AG10803 (cell line): ENCODE data around the gene OPA3.

Experiments
- DNase-seq: peaks from one replicate; pipeline ENCODE4 v3.0.0; 2010; ENCODE audit warnings: low read depth
- H3K4me3 ChIP-seq: 2 replicates; pipeline ENCODE4 v1.5.1; 2011; ENCODE audit warnings: mild to moderate bottlenecking, low read length, control low read depth
- TF ChIP-seq, protein P1 (sequence below): conservative IDR thresholded peaks from 2 replicates; pipeline ENCODE4 v1.5.1; 2011; ENCODE audit warnings: mild to moderate bottlenecking, low read length, control low read depth, inconsistent platforms

Gene OPA3

DNA sequence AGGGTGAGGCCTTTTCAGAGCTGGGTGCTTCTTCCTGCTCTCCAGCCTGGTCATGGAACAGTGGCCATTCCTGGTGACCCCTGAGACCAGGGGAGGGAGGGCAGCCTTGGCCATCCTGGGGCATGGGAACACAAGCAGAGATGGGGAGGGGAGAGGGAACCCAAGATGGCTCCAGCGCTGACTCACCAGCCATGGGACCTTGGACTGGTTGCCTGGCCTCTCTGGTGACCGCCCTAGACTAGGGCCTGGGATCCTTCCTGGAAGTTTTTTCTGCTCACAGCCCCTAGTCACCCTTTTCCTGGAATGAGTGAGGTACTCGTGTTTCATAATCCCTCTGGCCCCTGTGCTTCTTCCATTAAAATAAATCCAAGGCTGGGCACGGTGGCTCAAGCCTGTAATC, 3.3 kb upstream of the OPA3 start:
- no peak overlapping the region for H3K4me3 ChIP-seq
- TF ChIP-seq, protein P1, sequence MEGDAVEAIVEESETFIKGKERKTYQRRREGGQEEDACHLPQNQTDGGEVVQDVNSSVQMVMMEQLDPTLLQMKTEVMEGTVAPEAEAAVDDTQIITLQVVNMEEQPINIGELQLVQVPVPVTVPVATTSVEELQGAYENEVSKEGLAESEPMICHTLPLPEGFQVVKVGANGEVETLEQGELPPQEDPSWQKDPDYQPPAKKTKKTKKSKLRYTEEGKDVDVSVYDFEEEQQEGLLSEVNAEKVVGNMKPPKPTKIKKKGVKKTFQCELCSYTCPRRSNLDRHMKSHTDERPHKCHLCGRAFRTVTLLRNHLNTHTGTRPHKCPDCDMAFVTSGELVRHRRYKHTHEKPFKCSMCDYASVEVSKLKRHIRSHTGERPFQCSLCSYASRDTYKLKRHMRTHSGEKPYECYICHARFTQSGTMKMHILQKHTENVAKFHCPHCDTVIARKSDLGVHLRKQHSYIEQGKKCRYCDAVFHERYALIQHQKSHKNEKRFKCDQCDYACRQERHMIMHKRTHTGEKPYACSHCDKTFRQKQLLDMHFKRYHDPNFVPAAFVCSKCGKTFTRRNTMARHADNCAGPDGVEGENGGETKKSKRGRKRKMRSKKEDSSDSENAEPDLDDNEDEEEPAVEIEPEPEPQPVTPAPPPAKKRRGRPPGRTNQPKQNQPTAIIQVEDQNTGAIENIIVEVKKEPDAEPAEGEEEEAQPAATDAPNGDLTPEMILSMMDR, result no peak
- no peak for DNase-seq

DNA sequence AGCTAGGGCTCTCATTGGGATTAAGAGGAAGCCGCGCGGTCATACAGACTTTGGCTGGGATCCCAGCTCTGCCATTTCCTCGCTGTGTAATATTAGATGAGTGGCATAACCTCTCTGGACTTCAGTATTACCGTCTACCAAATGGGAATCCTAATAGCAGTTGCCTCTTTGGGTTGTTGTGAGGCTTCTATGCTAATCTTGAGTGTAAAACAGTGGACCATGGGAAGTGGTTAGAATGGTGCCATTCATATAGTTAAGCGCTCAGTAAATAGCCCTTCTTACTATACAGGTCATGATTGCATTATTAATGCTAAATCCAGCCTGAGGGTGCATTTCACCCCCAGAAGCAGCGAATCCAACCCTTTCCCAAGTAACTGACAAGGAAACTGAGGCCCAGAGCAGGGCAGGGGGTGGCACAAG, 566 bp upstream of the OPA3 start:
- H3K4me3 ChIP-seq, result peak overlapping the region; percentile 80
- DNase-seq, result no peak
- TF ChIP-seq, protein P1, result no peak

DNA sequence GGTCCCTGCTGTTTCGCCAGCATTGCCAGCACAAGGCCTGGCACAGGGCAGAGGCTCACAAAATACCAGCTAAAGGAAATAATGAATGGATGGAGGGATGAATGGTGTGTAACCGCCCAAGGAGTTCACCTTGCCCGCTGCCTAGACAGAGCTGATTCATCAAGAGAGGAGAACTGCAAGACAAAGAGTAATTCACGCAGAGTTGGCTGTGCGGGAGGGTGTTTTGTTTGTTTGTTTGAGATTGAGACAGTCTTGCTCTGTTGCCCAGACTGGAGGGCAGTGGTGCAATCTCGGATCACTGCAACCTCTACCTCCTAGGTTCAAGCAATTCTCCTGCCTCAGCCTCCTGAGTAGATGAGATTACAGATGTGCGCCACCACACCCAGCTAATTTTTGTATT, 3.0 kb downstream of the OPA3 start:
- H3K4me3 ChIP-seq, result no peak overlapping the region
- TF ChIP-seq, protein P1, result no peak
- DNase-seq, result no peak

DNA sequence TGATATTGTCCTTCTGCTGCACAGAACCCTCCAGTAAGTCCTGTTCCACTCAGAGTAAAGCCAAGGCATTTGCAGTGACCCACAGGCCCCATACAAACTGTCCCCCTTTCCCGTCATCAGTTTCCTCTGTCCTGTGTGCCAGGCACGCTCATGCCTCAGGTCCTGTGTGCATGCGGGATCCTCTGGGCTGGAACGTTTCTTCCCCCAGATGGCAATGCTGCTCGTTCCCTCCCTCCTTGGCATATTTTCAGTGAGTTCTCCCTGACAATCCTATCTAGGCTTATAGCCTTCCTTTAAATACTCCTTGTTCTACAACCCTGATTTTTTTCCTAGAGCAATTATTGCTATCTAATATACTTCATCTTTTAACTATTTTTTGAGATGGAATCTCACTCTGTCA, 5.7 kb downstream of the OPA3 start:
- DNase-seq, result no peak
- TF ChIP-seq, protein P1, result no peak
- no peak overlapping the region for H3K4me3 ChIP-seq

DNA sequence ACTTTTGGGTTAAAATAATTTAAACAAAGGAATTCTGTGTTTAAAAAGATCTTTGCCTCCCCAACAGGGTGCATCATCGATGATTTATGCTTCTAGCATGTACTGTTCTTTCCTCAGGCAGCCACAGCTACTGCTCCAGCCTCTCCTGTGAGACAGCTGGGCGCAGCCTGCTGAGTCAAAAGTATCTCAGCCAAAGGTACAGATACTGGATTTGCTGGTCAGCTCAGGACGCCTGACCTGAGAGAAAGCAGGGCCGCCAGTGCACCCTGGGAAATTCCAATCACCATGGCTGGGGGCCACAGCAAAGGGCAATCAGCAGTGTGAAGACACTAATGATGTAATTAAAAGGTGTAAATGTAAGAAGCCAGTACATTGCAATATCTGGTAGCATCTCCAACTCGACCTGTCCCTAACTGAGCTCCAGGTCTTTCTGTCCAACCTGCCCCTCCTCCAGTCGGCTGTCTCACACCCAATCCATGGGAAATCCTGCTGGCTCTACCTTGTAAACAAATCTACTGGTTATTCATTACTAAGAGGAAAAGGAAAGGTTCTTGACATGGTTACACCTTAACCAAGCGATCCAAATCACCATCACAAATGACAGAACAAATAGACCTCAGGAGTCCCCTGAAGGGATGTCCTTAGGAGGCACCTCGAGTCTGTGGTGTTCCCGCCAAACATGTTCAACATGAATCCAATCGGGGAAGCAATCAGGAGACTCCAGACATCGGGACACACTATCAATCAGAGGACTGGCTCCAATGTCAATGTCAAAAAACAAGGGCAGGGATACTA, 7.3 kb downstream of the OPA3 start:
- DNase-seq, result peak; percentile 83
- TF ChIP-seq, protein P1, result no peak
- no peak overlapping the region for H3K4me3 ChIP-seq

DNA sequence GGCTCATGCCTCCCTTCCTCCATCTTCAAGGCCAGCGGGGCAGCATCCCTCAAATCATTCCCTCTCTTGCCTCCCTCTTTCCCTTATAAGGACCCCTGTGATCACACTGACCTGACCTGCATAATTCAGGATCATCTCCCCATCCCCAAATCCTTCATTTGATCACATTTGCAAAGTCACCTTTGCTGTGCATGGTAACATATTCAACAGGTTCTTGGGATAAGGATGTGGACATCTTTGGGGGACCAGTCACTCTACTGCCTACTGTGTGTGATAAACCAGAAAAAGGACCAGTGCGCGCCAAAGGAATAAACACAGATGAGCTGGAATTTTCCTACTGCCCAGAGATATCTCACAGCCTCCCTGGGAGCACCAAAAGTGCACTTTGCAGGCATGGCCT, 7.9 kb downstream of the OPA3 start:
- no peak for DNase-seq
- TF ChIP-seq, protein P1, result no peak
- H3K4me3 ChIP-seq, result no peak overlapping the region

DNA sequence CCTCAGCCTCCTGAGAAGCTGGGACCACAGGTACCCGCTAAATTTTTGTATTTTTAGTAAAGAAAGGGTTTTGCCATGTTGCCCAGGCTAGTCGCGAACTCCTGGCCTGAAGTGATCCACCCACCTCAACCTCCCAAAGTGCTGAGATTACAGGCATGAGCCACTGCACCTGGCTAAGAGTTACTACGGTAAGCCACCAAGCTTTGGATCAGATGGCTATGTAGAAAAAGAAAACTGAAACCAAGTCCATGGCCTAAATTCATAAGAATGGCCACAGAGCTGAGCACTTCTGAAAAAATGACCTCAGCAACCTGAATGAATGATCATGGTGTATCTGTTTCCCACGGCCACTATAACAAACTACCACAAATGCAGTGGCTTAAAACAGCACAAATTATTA, 9.4 kb downstream of the OPA3 start:
- no peak overlapping the region for H3K4me3 ChIP-seq
- no peak for DNase-seq
- TF ChIP-seq, protein P1, result no peak
